ENCODE measurements around the gene REEP6.

REEP6 gene

DNA sequence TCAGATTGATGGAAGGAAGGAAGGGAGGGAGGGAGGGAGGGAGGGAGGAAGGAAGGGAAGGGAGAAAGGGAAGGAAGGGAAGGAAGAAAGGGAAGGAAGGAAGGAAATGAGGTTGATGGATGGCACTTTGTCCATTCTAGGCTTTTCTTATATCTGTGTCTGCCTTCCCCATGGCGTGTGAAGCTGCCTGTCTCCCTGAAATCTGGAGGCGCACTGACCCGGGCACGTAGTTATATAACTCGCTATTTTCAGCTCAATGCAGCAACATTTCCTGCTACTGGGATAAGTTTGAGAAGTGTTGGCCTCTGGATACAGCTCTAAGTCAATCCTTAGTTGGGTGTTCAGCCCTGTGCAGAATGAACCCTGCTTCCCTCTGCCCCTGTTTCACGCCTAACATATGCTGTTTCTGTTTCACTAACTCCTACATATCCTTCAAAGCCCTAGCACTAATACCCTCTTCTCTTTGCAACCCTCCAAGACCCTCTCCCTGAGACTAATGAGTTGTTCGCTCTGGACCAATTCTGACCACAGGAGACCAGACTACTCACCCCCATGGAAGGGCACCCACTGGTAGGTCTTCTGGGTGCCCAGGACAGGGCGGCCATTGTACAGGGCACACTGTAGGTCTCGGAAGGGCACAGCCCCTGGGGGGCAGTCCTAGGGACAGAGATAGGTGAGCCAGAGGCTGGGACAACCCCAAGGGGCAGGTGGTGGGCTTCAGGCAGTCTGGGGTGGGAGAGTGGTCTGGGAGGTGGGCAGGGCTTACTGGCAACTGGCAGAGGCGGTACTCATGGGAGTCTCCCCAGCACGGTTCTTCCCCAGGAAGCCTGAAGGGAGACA lies 18.8 kb downstream of the REEP6 start:
- TF ChIP-seq GATA3 (IDR thresholded peaks at IDR 0.05; ENCODE audit: low read depth, low read length) (no peak), GATA2 (IDR thresholded peaks at IDR 0.05; ENCODE audit: low read depth, low read length) (no peak)

DNA sequence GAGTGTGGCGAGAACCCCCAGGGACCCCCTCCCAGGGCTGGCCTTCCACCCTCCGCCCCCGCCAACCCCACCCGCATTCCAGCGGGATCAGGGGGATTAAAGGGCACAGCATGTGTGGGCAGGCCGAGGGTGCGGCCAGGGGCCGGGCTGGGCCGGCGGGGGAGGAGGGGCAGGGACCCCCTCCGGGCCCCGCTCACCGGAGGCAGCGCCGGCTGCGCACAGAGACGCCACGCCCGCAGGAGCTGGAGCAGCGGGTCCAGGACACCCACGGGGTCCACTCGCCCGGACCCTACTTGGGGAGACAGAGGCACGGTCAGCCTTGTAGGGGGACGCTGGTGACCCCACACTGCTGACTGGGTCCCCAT lies 19.4 kb downstream of the REEP6 start:
- TF ChIP-seq GATA3 (IDR thresholded peaks at IDR 0.05; ENCODE audit: low read depth, low read length) (no peak), GATA2 (IDR thresholded peaks at IDR 0.05; ENCODE audit: low read depth, low read length) (no peak)

DNA sequence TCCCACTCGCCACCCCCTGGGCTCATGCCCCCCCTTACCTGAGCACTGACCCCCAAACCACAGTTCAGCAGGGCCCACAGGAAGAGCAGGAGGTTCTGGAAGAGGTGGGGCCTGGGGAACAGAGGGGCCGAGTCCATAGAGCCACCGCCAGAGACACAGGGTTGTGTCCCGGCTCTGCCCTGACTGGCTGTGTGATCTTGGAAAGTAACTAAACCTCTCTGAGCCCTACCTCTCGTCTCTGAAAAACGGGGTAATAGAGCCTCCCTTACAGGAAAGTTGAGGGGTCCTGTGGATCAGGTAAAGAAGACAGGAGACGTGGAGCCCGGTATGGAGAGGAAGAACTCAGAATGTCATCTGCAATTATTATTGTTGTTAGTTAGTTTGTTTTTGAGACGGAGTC lies 19.8 kb downstream of the REEP6 start:
- TF ChIP-seq GATA3 (IDR thresholded peaks at IDR 0.05; ENCODE audit: low read depth, low read length) (no peak), GATA2 (IDR thresholded peaks at IDR 0.05; ENCODE audit: low read depth, low read length) (no peak)

DNA sequence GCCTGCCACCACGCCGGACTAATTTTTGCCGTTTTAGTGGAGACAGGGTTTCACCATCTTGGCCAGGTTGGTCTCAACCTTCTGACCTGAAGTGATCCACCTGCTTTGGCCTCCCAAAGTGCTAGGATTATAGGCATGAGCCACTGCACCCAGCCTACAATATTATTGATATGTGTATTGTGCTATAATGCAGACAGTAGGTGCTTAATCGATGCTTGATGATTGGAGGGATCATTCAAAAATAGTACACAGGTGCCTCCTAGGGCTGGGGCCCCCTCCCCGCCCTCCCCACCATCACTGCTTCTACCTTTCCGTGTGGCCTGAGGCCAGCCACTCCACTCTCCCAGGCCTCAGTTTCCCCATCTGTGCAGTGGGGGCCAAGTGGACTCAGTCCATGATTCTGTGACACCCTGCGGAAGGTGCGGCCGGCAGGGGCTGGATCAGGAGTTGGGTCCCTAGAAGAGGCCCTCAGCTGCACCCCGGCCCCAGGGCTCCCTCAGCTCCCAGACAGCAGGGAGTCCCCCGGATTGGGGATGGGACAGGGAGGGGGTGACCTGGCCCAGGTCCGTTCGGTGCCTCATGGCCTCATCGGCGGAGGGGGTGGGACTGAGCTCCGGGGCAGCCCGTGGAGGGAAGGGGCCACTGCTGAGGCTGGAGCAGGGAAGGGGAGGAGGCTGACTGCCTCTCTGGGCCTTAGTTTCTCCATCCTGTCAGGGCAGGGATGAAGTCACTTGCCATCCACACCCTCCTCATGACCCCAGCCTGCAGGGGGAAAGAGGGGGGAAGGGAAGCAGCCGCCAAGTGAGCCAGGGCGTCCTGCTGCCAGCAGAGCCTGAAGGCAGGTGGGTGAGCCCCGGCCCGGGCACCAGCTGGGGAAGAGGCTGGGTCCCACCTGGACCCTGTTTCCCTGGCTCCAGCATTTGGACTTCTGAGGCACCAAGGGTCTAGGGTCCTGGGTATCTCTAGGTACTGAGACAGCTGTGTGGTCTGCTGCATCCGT lies 20.6 kb downstream of the REEP6 start:
- TF ChIP-seq GATA3 (IDR thresholded peaks at IDR 0.05; ENCODE audit: low read depth, low read length) (no peak), GATA2 (IDR thresholded peaks at IDR 0.05; ENCODE audit: low read depth, low read length) (no peak)

DNA sequence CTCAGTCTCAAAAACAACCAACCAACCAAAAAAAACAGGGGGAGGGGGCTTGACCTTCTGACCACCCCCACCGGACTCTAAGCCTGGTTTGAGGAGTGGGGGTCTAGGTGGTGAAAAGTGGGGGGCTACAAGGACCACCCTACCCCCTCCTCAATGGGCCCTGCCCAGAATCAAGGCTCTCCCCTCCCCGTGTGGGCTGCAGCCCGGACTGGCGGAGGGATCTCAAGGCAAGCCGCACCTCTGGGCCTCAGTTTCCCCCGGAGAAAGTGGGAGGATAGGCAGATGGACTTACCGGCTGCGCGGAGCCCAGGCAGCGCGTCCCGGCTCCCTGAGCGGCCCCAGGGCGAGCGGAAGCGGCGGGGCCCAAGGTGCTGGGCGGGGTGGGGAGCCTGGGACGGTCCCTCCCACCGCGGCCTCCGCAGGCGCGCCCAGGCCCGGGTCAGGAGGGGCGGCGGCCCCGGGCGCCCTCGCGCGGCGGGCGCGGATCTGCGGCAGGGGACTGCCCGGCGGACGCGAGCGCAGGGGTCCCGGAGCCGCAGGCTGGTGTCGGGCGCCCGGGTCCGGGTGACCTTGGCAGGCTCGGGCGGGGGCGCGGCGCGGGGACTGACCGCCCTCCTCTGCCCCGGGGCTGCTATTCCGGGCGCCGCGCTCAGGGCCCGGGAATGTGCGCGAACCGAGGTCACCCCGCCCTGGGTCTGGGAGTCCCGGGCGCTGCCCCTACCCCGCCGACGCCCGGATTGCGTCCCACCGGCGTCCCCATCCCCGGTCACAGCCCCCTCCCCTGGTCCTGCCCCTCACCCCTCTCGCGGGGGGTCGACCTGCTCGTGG lies 21.9 kb downstream of the REEP6 start, which contains the start of gene ADAMTSL5:
ADAMTSL5 (minus strand) TSS at position 349 of the 828 bp plus-strand sequence. CDS start 2,076 bp downstream, outside the sequence.
- TF ChIP-seq GATA3 (IDR thresholded peaks at IDR 0.05; ENCODE audit: low read depth, low read length), result no peak
- TF ChIP-seq GATA2 (IDR thresholded peaks at IDR 0.05; ENCODE audit: low read depth, low read length), result no peak

DNA sequence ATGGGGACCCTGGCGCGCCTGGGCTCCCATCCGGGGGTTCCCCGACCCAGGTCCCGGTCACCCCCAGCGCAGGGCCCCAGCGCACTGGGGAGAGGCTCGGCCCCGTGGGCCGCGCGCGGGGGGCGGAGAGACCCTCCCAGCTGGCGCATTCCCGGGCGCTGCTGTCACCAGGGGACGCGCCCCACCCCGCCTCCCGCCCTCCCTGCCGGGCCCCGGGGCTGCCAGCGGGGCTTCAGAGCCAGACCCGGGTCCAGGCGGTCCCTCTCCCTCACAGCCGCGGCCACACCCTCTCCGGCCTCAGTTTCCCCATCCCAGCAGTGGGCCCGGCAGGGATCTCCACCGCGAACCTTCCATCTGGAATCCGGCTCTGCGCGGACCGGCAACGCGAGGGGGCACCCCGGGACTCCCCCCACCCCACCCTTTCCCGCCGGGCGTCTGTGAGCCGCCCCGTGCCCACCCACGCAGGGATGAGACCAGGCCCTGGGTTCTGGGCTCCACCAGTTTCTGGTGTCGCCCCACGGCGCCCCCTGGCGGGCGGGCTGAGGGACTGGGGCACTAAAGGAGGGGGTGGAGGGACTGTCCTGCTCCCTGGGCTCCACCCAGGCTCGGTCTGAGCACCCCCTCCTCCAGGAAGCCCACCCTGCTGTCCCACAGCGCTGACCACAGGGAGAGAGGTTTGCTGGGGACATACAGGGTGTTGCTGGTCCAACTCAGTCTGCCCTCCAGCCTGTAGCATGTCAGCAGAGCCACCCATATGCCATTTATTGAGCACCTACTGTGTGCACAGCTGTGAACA lies 22.7 kb downstream of the REEP6 start:
- TF ChIP-seq GATA3 (IDR thresholded peaks at IDR 0.05; ENCODE audit: low read depth, low read length), result no peak
- no peak for TF ChIP-seq GATA2 (IDR thresholded peaks at IDR 0.05; ENCODE audit: low read depth, low read length)

DNA sequence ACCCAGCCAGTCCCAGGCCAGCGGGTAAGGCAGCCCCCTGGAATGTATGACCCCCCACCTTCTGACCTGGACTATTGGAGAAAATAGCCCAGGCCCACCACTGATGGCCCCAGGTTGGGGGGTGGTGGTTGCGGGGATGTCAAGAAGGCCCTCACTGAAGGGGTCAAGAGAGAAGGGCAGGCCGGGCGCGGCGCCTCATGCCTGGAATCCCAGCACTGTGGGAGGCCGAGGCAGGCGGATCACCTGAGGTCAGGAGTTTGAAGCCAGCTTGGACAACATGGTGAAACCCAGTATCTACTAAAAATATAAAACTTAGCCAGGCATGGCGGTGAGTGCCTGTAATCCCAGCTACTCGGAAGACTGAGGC lies 23.3 kb downstream of the REEP6 start:
- TF ChIP-seq GATA3 (IDR thresholded peaks at IDR 0.05; ENCODE audit: low read depth, low read length), result no peak
- no peak for TF ChIP-seq GATA2 (IDR thresholded peaks at IDR 0.05; ENCODE audit: low read depth, low read length)

DNA sequence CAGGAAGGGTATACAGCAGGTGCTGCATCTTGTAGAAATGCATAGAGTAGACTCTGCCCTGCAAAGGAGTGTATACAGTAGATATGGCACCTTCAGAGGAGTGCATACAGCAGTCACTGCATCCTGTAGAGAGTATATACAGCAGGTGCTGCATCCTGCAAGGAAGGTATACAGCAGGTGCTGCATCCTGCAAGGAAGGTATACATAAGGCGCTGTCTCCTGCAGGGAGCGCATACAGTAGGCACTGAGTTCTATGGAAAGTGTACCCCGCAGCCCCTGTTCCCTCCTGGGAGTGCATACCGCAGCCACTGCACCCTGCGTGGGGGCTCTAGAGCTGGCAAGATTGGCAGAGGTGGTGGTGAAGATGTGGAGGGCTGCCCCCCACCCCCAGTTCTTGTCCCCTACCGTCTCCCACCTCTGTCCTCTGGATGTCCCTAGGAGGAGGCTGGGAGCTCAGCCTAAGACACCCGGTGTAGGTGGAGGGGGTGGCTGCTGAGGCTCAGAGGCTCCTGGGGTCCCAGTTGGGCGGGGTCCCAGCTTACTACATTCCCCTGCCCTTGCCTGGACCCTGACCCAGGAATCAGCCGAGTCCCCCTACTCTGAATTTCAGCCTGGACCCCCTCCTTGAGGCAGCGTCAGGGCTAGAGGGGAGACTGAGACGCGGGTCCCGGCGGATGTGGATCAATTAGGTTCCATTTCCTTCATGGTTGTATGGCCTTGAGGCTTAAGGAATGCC lies 24.2 kb downstream of the REEP6 start:
- TF ChIP-seq GATA3 (IDR thresholded peaks at IDR 0.05; ENCODE audit: low read depth, low read length) (no peak), GATA2 (IDR thresholded peaks at IDR 0.05; ENCODE audit: low read depth, low read length) (no peak)

DNA sequence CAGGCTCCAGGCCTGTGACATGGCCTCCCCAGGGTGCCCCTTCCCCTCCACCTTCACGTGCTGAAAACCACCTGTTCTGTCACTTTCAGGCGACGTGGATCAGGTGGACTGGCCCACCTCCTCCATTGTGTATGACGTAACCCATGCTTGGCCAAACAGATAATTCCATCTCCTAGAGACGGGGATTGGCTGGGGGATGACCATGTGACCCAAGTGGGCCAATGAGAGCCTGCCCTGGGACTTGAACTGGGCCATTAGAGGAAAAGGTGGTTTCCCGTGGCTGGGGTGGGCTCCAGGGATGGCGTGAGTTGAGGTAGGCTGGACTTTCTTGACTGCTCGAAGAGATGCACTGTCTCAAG lies 25.4 kb downstream of the REEP6 start:
- no peak for TF ChIP-seq GATA2 (IDR thresholded peaks at IDR 0.05; ENCODE audit: low read depth, low read length)
- no peak for TF ChIP-seq GATA3 (IDR thresholded peaks at IDR 0.05; ENCODE audit: low read depth, low read length)

DNA sequence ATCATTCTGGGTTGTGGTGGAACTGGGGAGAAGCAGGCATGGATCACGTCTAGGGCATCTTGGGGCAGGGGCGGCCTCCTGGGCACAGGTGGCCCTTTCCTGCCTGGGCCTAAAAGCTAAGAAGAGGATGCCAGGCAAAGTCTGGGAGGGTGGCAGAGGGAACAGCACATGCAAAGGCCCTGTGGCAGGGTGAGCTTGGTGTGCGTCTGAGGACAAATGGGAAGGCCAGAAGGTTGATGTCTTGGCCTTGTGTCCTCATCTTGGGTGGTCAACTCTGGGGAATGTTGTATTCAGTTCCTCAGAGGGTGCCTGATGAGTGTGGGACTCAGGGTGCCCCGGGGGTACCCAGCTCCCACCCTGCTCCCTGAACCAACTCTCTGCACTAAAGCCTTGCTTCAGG lies 27.5 kb downstream of the REEP6 start:
- no peak for TF ChIP-seq GATA3 (IDR thresholded peaks at IDR 0.05; ENCODE audit: low read depth, low read length)
- no peak for TF ChIP-seq GATA2 (IDR thresholded peaks at IDR 0.05; ENCODE audit: low read depth, low read length)

DNA sequence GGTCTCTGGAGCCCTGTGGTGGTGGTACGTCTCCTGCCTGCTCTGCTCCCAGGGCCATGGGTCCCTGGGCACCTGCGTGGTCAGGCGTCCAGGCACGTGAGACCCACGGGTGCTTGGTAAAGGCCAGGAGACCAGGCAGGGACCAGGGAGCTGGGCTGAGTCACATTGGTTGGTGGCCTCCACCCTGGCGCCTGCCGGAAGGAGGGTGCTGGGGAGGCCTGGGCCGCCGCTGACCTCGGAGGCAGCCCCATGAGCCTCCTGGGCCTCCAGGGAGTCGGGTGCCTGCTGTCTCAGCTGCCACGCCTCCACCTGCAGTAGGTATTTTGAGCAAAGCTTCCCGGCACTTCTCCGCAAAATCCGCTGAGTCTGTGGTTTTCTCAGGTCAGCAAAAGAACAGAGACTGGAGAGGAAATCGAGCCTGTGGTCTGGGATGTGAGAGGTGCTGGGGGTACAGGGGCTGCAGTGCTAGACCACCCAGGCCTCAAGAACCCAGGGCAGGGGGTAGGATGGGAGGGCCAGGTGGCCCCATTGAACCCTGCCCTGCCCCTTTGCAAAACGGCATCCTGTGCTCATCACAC lies 29.3 kb downstream of the REEP6 start:
- TF ChIP-seq GATA2 (IDR thresholded peaks at IDR 0.05; ENCODE audit: low read depth, low read length) (no peak), GATA3 (IDR thresholded peaks at IDR 0.05; ENCODE audit: low read depth, low read length) (no peak)

DNA sequence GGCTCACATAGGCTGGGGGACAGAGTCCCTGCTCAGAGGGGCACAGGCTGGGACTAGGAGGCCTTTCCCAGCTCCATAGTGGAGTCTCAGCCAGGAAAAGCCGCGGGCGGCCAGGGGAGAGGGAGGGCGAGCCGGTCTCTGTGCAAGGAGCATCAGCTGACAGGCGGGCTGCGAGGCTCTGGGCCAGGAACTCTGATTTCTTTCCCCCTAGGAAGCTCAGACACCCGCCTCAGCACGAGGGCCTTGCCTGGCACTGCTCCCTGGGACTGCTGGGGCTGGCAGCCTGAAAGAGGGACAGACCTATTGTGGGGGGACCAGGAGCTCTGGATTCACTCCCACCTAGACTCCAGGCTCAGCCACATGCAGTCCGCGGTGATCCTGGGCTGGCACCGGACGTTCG lies 30.7 kb downstream of the REEP6 start:
- TF ChIP-seq GATA2 (IDR thresholded peaks at IDR 0.05; ENCODE audit: low read depth, low read length) (no peak), GATA3 (IDR thresholded peaks at IDR 0.05; ENCODE audit: low read depth, low read length) (no peak)

Measured in SH-SY5Y (cell line).